Immature natural killer cell (primary cell): Measurements from ENCODE around the gene ATF7. TPM values are rescaled to one million over a fixed set of nuclear protein-coding genes. Genes with fewer than 3 reads are reported as not detected.
"Not testable (repeated sequence)": the region's sequence is repeated elsewhere in the genome, so short reads cannot be mapped to it uniquely, and the experiment has no call there.

ENCODE experiments used
- DNase-seq, 3 donors: peaks; one replicate each; pipeline ENCODE4 v3.0.0; 2022; ENCODE audit warnings: mixed read lengths in 1 of 3
- H3K27ac Mint-ChIP-seq, 6 donors: one replicate each; pipeline ENCODE4 v1.8.0; 2020; ENCODE audit warnings: mixed read lengths in 6 of 6, mild to moderate bottlenecking in 5 of 6, inconsistent platforms in 4 of 6, moderate library complexity in 3 of 6
- H3K27me3 Mint-ChIP-seq, 3 donors: one replicate each; pipeline ENCODE4 v1.8.0; 2020 to 2021; ENCODE audit warnings: low read depth in 3 of 3, mild to moderate bottlenecking in 3 of 3, mixed read lengths in 3 of 3, moderate library complexity in 3 of 3, inconsistent platforms in 1 of 3
- H3K36me3 Mint-ChIP-seq, 3 donors: one replicate each; pipeline ENCODE4 v1.8.0; 2020; ENCODE audit warnings: mixed read lengths in 3 of 3, inconsistent platforms in 2 of 3, mild to moderate bottlenecking in 2 of 3
- H3K4me1 Mint-ChIP-seq, 2 donors: one replicate each; pipeline ENCODE4 v1.8.0; 2020; ENCODE audit warnings: inconsistent platforms in 2 of 2, mild to moderate bottlenecking in 2 of 2, mixed read lengths in 2 of 2, moderate library complexity in 1 of 2
- H3K4me3 Mint-ChIP-seq, 5 donors: one replicate each; pipeline ENCODE4 v1.8.0; 2020; ENCODE audit warnings: mild to moderate bottlenecking in 5 of 5, mixed read lengths in 5 of 5, inconsistent platforms in 3 of 5, moderate library complexity in 3 of 5
- H3K9me3 Mint-ChIP-seq, 6 donors: one replicate each; pipeline ENCODE4 v1.8.0; 2020; ENCODE audit warnings: mild to moderate bottlenecking in 6 of 6, mixed read lengths in 6 of 6, inconsistent platforms in 4 of 6, moderate library complexity in 3 of 6
- polyA plus RNA-seq, 3 donors: library from polyadenylated mRNA; unstranded; fragments of 300-500 nt; fragmentation: Illumina TruSeq; gene quantifications; one replicate each; pipeline ENCODE4 v1.2.3, GENCODE V29; 2021

ATF7 gene
- polyA plus RNA-seq, 3 donors from 2014 or later: 17.6 to 23.9 (median 17.7) TPM

GRCh38 chr12:53489242-53489864, 136.8 kb downstream of the ATF7 start:
- no peak overlapping the region for H3K4me3 Mint-ChIP-seq
- no peak for DNase-seq
- peak overlapping the region in 4 of 6 donors; percentile 6 to 57 (median 30) for H3K27ac Mint-ChIP-seq
- peaks cover 3 to 11% (median 6%) of the 10 kb centered on the region in 3 donors for H3K27me3 Mint-ChIP-seq
- H3K4me1 Mint-ChIP-seq: peaks cover 25 to 26% of the 10 kb centered on the region in 2 donors
- H3K9me3 Mint-ChIP-seq: no peaks in the 10 kb centered on the region
- H3K36me3 Mint-ChIP-seq: peaks cover 0 to 6% (median 0%) of the 10 kb centered on the region in 3 donors

- no peak overlapping the region for H3K4me3 Mint-ChIP-seq
- peaks cover 0 to 15% (median 5%) of the 10 kb centered on the region in 3 donors for H3K36me3 Mint-ChIP-seq
- H3K9me3 Mint-ChIP-seq: no peaks in the 10 kb centered on the region
- DNase-seq: no peak
- H3K27me3 Mint-ChIP-seq: peaks cover 0 to 12% (median 2%) of the 10 kb centered on the region in 3 donors
- H3K4me1 Mint-ChIP-seq: peaks cover 6 to 10% of the 10 kb centered on the region in 2 donors
- peak overlapping the region in 5 of 6 donors; percentile 19 to 84 (median 67) for H3K27ac Mint-ChIP-seq
Measured at GRCh38 chr12:53486736-53487487, 139.3 kb downstream of the ATF7 start.

GRCh38 chr12:53485955-53486735, 140.0 kb downstream of the ATF7 start:
- H3K9me3 Mint-ChIP-seq: no peaks in the 10 kb centered on the region
- DNase-seq: no peak
- H3K4me3 Mint-ChIP-seq: no peak overlapping the region
- peaks cover 0 to 17% (median 7%) of the 10 kb centered on the region in 3 donors for H3K36me3 Mint-ChIP-seq
- peak overlapping the region in 5 of 6 donors; percentile 19 to 84 (median 67) for H3K27ac Mint-ChIP-seq
- peaks cover 0 to 13% (median 4%) of the 10 kb centered on the region in 3 donors for H3K27me3 Mint-ChIP-seq
- H3K4me1 Mint-ChIP-seq: peaks cover 4 to 8% of the 10 kb centered on the region in 2 donors

GRCh38 chr12:53484686-53485575, 141.3 kb downstream of the ATF7 start:
- Mint-ChIP-seq H3K4me3 (no peak overlapping the region), H3K27me3 (peaks cover 0 to 13% (median 5%) of the 10 kb centered on the region in 3 donors), H3K36me3 (peaks cover 1 to 23% (median 7%) of the 10 kb centered on the region in 3 donors), H3K4me1 (peaks cover 9 to 11% of the 10 kb centered on the region in 2 donors), H3K27ac (peak overlapping the region in 4 of 6 donors; percentile 45 to 67 (median 55)), H3K9me3 (no peaks in the 10 kb centered on the region)
- no peak for DNase-seq

GRCh38 chr12:53483979-53484377, 142.2 kb downstream of the ATF7 start:
- Mint-ChIP-seq H3K9me3 (no peaks in the 10 kb centered on the region), H3K27ac (peak overlapping the region in 5 of 6 donors; percentile 1 to 55 (median 17)), H3K36me3 (peaks cover 4 to 28% (median 12%) of the 10 kb centered on the region in 3 donors), H3K27me3 (peaks cover 0 to 16% (median 5%) of the 10 kb centered on the region in 3 donors), H3K4me3 (no peak overlapping the region), H3K4me1 (peaks cover 11 to 13% of the 10 kb centered on the region in 2 donors)
- no peak for DNase-seq

GRCh38 chr12:53483225-53483978, 142.8 kb downstream of the ATF7 start:
- Mint-ChIP-seq H3K4me1 (peaks cover 11 to 13% of the 10 kb centered on the region in 2 donors), H3K27me3 (peaks cover 0 to 16% (median 5%) of the 10 kb centered on the region in 3 donors), H3K36me3 (peaks cover 4 to 28% (median 12%) of the 10 kb centered on the region in 3 donors), H3K27ac (peak overlapping the region in 3 of 6 donors; percentile 3 to 75 (median 55)), H3K9me3 (no peaks in the 10 kb centered on the region), H3K4me3 (no peak overlapping the region)
- DNase-seq: no peak

- no peaks in the 10 kb centered on the region for H3K9me3 Mint-ChIP-seq
- H3K27me3 Mint-ChIP-seq: peaks cover 0 to 16% (median 5%) of the 10 kb centered on the region in 3 donors
- peaks cover 4 to 28% (median 12%) of the 10 kb centered on the region in 3 donors for H3K36me3 Mint-ChIP-seq
- H3K4me1 Mint-ChIP-seq: peaks cover 11 to 13% of the 10 kb centered on the region in 2 donors
- peak overlapping the region in 1 of 6 donors; percentile 79 for H3K27ac Mint-ChIP-seq
- no peak for DNase-seq
- no peak overlapping the region for H3K4me3 Mint-ChIP-seq
Measured at GRCh38 chr12:53482626-53483168, 143.5 kb downstream of the ATF7 start.

- peaks cover 4 to 28% (median 12%) of the 10 kb centered on the region in 3 donors for H3K36me3 Mint-ChIP-seq
- H3K4me1 Mint-ChIP-seq: peaks cover 11 to 14% of the 10 kb centered on the region in 2 donors
- H3K4me3 Mint-ChIP-seq: no peak overlapping the region
- H3K9me3 Mint-ChIP-seq: no peaks in the 10 kb centered on the region
- peak overlapping the region in 4 of 6 donors; percentile 10 to 79 (median 64) for H3K27ac Mint-ChIP-seq
- H3K27me3 Mint-ChIP-seq: peaks cover 0 to 16% (median 5%) of the 10 kb centered on the region in 3 donors
- DNase-seq: no peak
Measured at GRCh38 chr12:53481939-53482586, 144.1 kb downstream of the ATF7 start.

- Mint-ChIP-seq H3K27me3 (peaks cover 0 to 14% (median 7%) of the 10 kb centered on the region in 3 donors), H3K4me1 (peaks cover 11 to 21% of the 10 kb centered on the region in 2 donors), H3K27ac (peak overlapping the region in 1 of 6 donors; percentile 75), H3K36me3 (peaks cover 8 to 34% (median 12%) of the 10 kb centered on the region in 3 donors)
- not testable (repeated sequence) for DNase-seq, H3K9me3 Mint-ChIP-seq, H3K4me3 Mint-ChIP-seq
Measured at GRCh38 chr12:53481458-53481857, 144.7 kb downstream of the ATF7 start.

- peaks cover 0 to 14% (median 7%) of the 10 kb centered on the region in 3 donors for H3K27me3 Mint-ChIP-seq
Measured at GRCh38 chr12:53480491-53481442, 145.4 kb downstream of the ATF7 start.

More at GRCh38 chr12:53480491-53481442, 145.4 kb downstream of the ATF7 start:
- no peak overlapping the region for H3K4me3 Mint-ChIP-seq
- H3K9me3 Mint-ChIP-seq: no peaks in the 10 kb centered on the region
- H3K36me3 Mint-ChIP-seq: peaks cover 8 to 40% (median 16%) of the 10 kb centered on the region in 3 donors
- H3K4me1 Mint-ChIP-seq: peaks cover 10 to 27% of the 10 kb centered on the region in 2 donors
- H3K27ac Mint-ChIP-seq: peak overlapping the region in 4 of 6 donors; percentile 13 to 53 (median 32)
- no peak for DNase-seq
